HEK293 (cell line): Measurements from ENCODE around the gene GSPT1.
"Not testable (repeated sequence)": the region's sequence is repeated elsewhere in the genome, so short reads cannot be mapped to it uniquely, and the experiment has no call there.

Experiments used
- ATF2 ChIP-seq: fragments of 450-650 bp; formaldehyde crosslinking; IDR thresholded peaks from 2 replicates; pipeline ENCODE4 v1.5.1; 2016; ENCODE audit warnings: missing biosample characterization, missing genetic modification characterization, low read depth
- BCL11B ChIP-seq: fragments of 450-650 bp; formaldehyde crosslinking; IDR thresholded peaks from 2 replicates; pipeline ENCODE4 v1.5.1; 2016; ENCODE audit warnings: low read depth, missing biosample characterization, missing genetic modification characterization
- CTCF ChIP-seq: fragments of 450-650 bp; formaldehyde crosslinking; IDR thresholded peaks from 2 replicates; pipeline ENCODE4 v1.5.1; 2016; ENCODE audit warnings: missing biosample characterization, missing genetic modification characterization
- GLI2 ChIP-seq: fragments of 450-650 bp; formaldehyde crosslinking; IDR thresholded peaks from 2 replicates; pipeline ENCODE4; 2017; ENCODE audit warnings: missing biosample characterization, missing genetic modification characterization, low read depth, borderline replicate concordance
- KLF17 ChIP-seq: fragments of 450-650 bp; formaldehyde crosslinking; IDR thresholded peaks from 2 replicates; pipeline ENCODE4 v1.5.1; 2016; ENCODE audit warnings: missing biosample characterization, missing genetic modification characterization
- PRDM6 ChIP-seq: fragments of 450-650 bp; formaldehyde crosslinking; IDR thresholded peaks from 2 replicates; pipeline ENCODE4 v1.5.1; 2017; ENCODE audit warnings: missing biosample characterization, missing genetic modification characterization
- TCF7L2 ChIP-seq: IDR thresholded peaks from 2 replicates; pipeline ENCODE4 v1.6.1; 2011; ENCODE audit warnings: low read depth, mild to moderate bottlenecking, inconsistent platforms, low read length, moderate library complexity, borderline replicate concordance
- ZNF169 ChIP-seq: fragments of 450-650 bp; formaldehyde crosslinking; IDR thresholded peaks from 2 replicates; pipeline ENCODE4 v1.5.1; 2016; ENCODE audit warnings: missing biosample characterization, missing genetic modification characterization
- ZNF174 ChIP-seq: fragments of 450-650 bp; formaldehyde crosslinking; IDR thresholded peaks from 2 replicates; pipeline ENCODE4 v1.5.0; 2017; ENCODE audit warnings: missing biosample characterization, mild to moderate bottlenecking, missing genetic modification characterization
- ZNF23 ChIP-seq: fragments of 450-650 bp; formaldehyde crosslinking; IDR thresholded peaks from 2 replicates; pipeline ENCODE4 v1.5.1; 2016; ENCODE audit warnings: missing biosample characterization, missing genetic modification characterization, borderline replicate concordance
- ZNF391 ChIP-seq: fragments of 450-650 bp; formaldehyde crosslinking; IDR thresholded peaks from 2 replicates; pipeline ENCODE4 v1.5.1; 2016; ENCODE audit warnings: low read depth, missing biosample characterization, missing genetic modification characterization, borderline replicate concordance
- ZNF580 ChIP-seq: fragments of 450-650 bp; formaldehyde crosslinking; IDR thresholded peaks from 2 replicates; pipeline ENCODE4 v1.5.1; 2016; ENCODE audit warnings: missing biosample characterization, missing genetic modification characterization
- ZNF660 ChIP-seq: fragments of 450-650 bp; IDR thresholded peaks from 2 replicates; pipeline ENCODE4 v1.5.1; 2018; ENCODE audit warnings: missing biosample characterization, mild to moderate bottlenecking, missing genetic modification characterization

- TF ChIP-seq ZNF174 (tag by site-specific recombination); ATF2 (tag by site-specific recombination); BCL11B (tag by site-specific recombination); ZNF580 (tag by site-specific recombination); ZNF391 (tag by site-specific recombination); CTCF (tag by site-specific recombination); ZNF23; ZNF660; GLI2 (tag by site-specific recombination); TCF7L2; PRDM6 (tag by site-specific recombination); ZNF169 (tag by site-specific recombination); KLF17: not testable (repeated sequence)
These were observed 90.1 kb downstream of the GSPT1 start for GRCh38 chr16:11825520-11826165.
